ENCODE results near the gene REEP6. TPM values are rescaled to one million over a fixed set of nuclear protein-coding genes. Genes with fewer than 3 reads are reported as not detected.

REEP6 gene
- total RNA-seq, 1 donor from 2014 or later = 9.7 TPM

DNA sequence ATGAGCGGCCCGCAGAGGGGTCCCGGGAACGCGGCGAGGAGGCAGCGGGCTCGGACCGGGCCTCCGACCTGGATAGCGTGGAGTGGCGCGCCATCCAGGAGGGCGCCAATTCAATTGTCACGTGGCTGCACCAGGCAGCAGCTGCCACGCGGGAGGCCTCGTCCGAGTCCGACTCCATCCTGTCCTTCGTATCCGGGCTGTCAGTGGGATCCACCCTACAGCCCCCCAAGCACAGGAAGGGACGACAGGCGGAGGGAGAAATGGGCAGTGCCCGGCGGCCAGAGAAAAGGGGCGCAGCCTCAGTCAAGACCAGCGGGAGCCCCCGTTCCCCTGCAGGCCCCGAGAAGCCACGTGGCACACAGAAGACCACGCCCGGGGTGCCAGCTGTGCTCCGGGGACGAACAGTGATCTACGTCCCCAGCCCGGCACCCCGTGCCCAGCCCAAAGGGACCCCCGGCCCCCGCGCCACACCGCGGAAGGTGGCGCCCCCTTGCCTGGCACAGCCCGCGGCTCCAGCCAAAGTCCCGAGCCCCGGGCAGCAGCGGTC is 22.6 kb upstream of the REEP6 start:
- DNase-seq (ENCODE audit: low read depth) = no peak
- peaks cover 79% of the 10 kb centered on the region for H3K27me3 ChIP-seq (ENCODE audit: control insufficient read depth, insufficient read depth, low read length)
- TF ChIP-seq, protein P1, sequence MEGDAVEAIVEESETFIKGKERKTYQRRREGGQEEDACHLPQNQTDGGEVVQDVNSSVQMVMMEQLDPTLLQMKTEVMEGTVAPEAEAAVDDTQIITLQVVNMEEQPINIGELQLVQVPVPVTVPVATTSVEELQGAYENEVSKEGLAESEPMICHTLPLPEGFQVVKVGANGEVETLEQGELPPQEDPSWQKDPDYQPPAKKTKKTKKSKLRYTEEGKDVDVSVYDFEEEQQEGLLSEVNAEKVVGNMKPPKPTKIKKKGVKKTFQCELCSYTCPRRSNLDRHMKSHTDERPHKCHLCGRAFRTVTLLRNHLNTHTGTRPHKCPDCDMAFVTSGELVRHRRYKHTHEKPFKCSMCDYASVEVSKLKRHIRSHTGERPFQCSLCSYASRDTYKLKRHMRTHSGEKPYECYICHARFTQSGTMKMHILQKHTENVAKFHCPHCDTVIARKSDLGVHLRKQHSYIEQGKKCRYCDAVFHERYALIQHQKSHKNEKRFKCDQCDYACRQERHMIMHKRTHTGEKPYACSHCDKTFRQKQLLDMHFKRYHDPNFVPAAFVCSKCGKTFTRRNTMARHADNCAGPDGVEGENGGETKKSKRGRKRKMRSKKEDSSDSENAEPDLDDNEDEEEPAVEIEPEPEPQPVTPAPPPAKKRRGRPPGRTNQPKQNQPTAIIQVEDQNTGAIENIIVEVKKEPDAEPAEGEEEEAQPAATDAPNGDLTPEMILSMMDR (IDR thresholded peaks at IDR 0.05; ENCODE audit: insufficient read depth, low read length, poor library complexity, severe bottlenecking) = no peak
- H3K4me3 ChIP-seq (ENCODE audit: low read depth, low read length) = no peak overlapping the region
- H3K36me3 ChIP-seq (ENCODE audit: control insufficient read depth, insufficient read depth, low read length) = no peaks in the 10 kb centered on the region

DNA sequence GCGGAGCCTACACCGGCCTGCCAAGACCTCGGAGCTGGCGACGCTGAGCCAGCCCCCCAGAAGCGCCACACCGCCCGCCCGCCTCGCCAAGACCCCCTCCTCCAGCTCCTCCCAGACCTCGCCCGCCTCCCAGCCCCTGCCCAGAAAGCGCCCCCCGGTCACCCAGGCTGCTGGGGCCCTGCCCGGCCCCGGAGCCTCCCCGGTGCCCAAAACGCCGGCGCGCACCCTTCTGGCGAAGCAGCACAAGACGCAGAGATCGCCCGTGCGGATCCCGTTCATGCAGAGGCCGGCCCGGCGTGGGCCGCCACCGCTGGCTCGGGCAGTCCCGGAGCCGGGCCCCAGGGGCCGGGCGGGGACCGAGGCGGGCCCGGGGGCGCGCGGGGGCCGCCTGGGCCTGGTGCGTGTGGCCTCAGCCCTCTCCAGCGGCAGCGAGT is 22.1 kb upstream of the REEP6 start:
- no peak for DNase-seq (ENCODE audit: low read depth)
- TF ChIP-seq, protein P1 (IDR thresholded peaks at IDR 0.05; ENCODE audit: insufficient read depth, low read length, poor library complexity, severe bottlenecking) = no peak
- Histone ChIP-seq H3K36me3 (ENCODE audit: control insufficient read depth, insufficient read depth, low read length) (no peaks in the 10 kb centered on the region), H3K27me3 (ENCODE audit: control insufficient read depth, insufficient read depth, low read length) (peaks cover 82% of the 10 kb centered on the region), H3K4me3 (ENCODE audit: low read depth, low read length) (no peak overlapping the region)

DNA sequence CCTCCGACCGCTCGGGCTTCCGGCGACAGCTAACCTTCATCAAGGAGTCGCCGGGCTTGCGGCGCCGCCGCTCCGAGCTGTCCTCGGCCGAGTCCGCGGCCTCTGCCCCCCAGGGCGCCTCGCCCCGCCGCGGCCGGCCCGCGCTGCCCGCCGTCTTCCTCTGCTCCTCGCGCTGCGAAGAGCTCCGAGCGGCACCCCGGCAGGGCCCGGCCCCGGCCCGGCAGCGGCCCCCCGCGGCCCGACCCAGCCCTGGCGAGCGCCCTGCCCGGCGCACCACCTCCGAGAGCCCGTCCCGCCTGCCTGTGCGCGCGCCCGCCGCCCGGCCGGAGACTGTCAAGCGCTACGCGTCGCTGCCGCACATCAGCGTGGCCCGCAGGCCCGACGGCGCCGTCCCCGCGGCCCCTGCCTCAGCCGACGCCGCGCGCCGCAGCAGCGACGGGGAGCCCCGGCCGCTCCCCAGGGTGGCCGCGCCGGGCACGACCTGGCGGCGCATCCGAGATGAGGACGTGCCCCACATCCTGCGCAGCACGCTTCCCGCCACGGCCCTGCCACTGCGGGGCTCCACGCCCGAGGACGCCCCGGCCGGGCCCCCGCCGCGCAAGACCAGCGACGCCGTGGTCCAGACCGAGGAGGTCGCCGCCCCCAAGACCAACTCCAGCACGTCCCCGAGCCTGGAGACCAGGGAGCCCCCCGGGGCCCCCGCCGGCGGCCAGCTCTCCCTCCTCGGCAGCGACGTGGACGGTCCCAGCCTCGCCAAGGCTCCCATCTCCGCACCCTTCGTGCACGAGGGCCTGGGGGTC is 21.5 kb upstream of the REEP6 start:
- no peaks in the 10 kb centered on the region for H3K36me3 ChIP-seq (ENCODE audit: control insufficient read depth, insufficient read depth, low read length)
- no peak for DNase-seq (ENCODE audit: low read depth)
- TF ChIP-seq, protein P1 (IDR thresholded peaks at IDR 0.05; ENCODE audit: insufficient read depth, low read length, poor library complexity, severe bottlenecking) = no peak
- H3K4me3 ChIP-seq (ENCODE audit: low read depth, low read length) = no peak overlapping the region
- peaks cover 82% of the 10 kb centered on the region for H3K27me3 ChIP-seq (ENCODE audit: control insufficient read depth, insufficient read depth, low read length)

DNA sequence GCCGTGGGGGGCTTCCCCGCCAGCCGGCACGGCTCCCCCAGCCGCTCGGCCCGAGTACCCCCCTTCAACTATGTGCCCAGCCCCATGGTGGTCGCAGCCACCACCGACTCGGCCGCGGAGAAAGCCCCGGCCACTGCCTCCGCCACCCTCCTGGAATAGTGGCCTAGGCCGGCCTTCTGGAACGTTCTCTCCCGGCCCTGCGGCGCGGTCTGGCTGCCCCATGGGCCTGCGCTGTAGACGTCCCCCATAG is 21.0 kb upstream of the REEP6 start:
- TF ChIP-seq, protein P1 (IDR thresholded peaks at IDR 0.05; ENCODE audit: insufficient read depth, low read length, poor library complexity, severe bottlenecking) = no peak
- no peak for DNase-seq (ENCODE audit: low read depth)
- H3K4me3 ChIP-seq (ENCODE audit: low read depth, low read length) = no peak overlapping the region
- no peaks in the 10 kb centered on the region for H3K36me3 ChIP-seq (ENCODE audit: control insufficient read depth, insufficient read depth, low read length)
- H3K27me3 ChIP-seq (ENCODE audit: control insufficient read depth, insufficient read depth, low read length) = peaks cover 81% of the 10 kb centered on the region

DNA sequence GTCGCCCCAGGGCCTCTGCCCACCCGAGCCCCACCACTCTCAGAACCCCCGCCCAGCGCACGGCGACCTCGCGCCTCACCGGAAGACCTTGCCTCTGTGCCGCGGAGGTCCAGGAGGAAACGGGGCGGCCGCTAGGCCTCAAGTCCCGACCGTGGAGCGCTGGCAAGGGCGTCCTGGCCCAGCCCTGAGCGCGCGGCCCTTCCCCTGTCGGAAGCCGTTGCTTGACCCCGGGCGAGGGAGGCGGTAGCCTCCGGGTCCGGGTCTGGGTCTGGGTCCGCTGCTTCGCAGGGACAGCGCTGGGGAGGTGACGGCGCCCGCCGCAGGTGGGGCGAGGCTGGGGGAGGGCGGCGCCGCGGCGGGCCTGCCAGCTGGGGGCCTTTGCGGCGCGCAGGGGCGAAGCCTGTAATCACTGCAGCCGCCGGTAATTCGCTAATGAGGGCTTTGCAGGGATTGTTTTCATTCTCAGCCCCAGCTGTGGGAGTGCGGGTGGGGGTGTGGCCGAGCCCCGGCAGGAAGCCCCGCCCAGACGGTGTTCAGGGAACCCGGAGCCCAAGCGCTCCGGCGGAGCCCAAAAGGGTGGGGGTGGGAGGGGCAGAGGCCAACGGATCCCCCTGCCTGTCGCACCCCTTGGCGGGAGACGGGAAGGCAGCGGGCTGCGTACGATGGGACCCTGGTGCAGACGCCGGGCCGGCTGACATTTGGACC is 20.5 kb upstream of the REEP6 start:
- TF ChIP-seq, protein P1 (IDR thresholded peaks at IDR 0.05; ENCODE audit: insufficient read depth, low read length, poor library complexity, severe bottlenecking) = no peak
- H3K27me3 ChIP-seq (ENCODE audit: control insufficient read depth, insufficient read depth, low read length) = peaks cover 77% of the 10 kb centered on the region
- no peak for DNase-seq (ENCODE audit: low read depth)
- H3K4me3 ChIP-seq (ENCODE audit: low read depth, low read length) = peak overlapping the region; percentile 4
- no peaks in the 10 kb centered on the region for H3K36me3 ChIP-seq (ENCODE audit: control insufficient read depth, insufficient read depth, low read length)
